HepG2 (cell line): ENCODE results near the gene PDE9A.

Source experiments
- CBX2 ChIP-seq, 2 experiments: fragments of 200-600 bp in 1 of 2; sonication (generic); formaldehyde crosslinking in 1 of 2; IDR thresholded peaks; 2 replicates each; pipeline versions ENCODE4 v1.7.0 to v1.8.1; 2018 to 2022; ENCODE audit warnings: low read depth in 2 of 2, low read length in 1 of 2, mild to moderate bottlenecking in 1 of 2, missing genetic modification reagents in 1 of 2
- HBP1 ChIP-seq: IDR thresholded peaks from 2 replicates; pipeline ENCODE4 v1.6.1; 2016; ENCODE audit warnings: low read depth, control low read depth
- POLR2A ChIP-seq, 2 experiments: IDR thresholded peaks; 2 replicates each; pipeline ENCODE4 v1.6.1; 2011; ENCODE audit warnings: low read depth in 2 of 2, low read length in 2 of 2, mild to moderate bottlenecking in 1 of 2, moderate library complexity in 1 of 2; ENCODE audit not compliant: insufficient read depth in 1 of 2
- ZFX ChIP-seq: sonication (generic); formaldehyde crosslinking; IDR thresholded peaks from 2 replicates; pipeline ENCODE4 v1.4.0; 2020; ENCODE audit warnings: mild to moderate bottlenecking, low read depth, missing genetic modification reagents, moderate library complexity
- ZZZ3 ChIP-seq: sonication (generic); formaldehyde crosslinking; IDR thresholded peaks from 2 replicates; pipeline ENCODE4 v1.4.0; 2020; ENCODE audit warnings: missing genetic modification reagents, mild to moderate bottlenecking, borderline replicate concordance

DNA sequence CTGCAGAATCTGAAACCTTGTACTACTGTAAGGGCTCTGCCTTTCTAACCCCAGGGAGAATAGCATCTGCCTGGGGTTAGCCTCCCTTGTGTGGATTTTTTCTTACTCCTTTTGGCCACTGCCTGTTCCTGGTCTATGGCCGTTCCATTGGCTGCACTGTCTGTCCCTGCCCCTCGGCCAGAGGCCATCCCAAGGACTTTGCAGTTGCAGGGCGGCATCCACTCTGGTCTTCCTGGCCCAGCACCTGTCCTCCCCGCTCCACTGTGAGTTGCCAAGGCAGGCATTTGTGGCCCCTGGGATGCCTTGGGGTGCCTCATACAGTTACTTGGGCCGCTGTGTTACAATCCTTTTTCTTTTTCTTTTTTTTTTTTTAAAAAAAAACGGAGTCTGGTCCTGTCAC is 45.8 kb downstream of the PDE9A start:
- TF ChIP-seq POLR2A (IDR thresholded peaks at IDR 0.05; ENCODE audit: insufficient read depth in 1 of 2, low read depth in 2 of 2, low read length in 2 of 2) (no peak), HBP1 (CRISPR knock-in tag) (no peak), ZZZ3 (CRISPR knock-in tag) (no peak), CBX2 (IDR thresholded peaks at IDR 0.05; ENCODE audit: low read depth, low read length) (no peak), CBX2 (CRISPR knock-in tag; IDR thresholded peaks at IDR 0.05; ENCODE audit: low read depth) (no peak), ZFX (CRISPR knock-in tag) (no peak)
